HCT116 (cell line): Measurements from ENCODE around the gene COA8. TPM values are rescaled to one million over a fixed set of nuclear protein-coding genes. Genes with fewer than 3 reads are reported as not detected.

Source experiments
- ATAC-seq: fragments of 200-7000 bp; cut with Tn5 transposase; 2 replicates; pipeline ENCODE4 v1.9.1; 2020; ENCODE audit warnings: mild to moderate bottlenecking, moderate library complexity
- BruUV-seq: library from RNA; stranded (reverse); fragments of 400-500 nt; replicated peaks from 2 replicates; lab custom pipeline; 2021; lab: Mats Ljungman, UMichigan
- CTCF ChIA-PET: fragments of 300-600 bp; sonication (Branson Sonifier 250); formaldehyde crosslinking; loops from one replicate; lab custom pipeline; 2021; ENCODE audit warnings: antibody characterized with exemption; lab: Charles Lee
- POLR2A ChIA-PET: fragments of 300-600, 350-600 bp; sonication (Branson Sonifier 250); formaldehyde crosslinking; loops from one replicate; lab custom pipeline; 2021; ENCODE audit warnings: antibody characterized with exemption; lab: Charles Lee
- RAD21 ChIA-PET, 2 experiments: fragments of 300-600 bp; sonication (Branson Sonifier 250); formaldehyde crosslinking; loops; one replicate each; lab custom pipeline; 2023; ENCODE audit warnings: low total read pairs in 2 of 2; ENCODE audit not compliant: uncharacterized antibody in 2 of 2, unreplicated experiment in 2 of 2, low non-redundant PET in 1 of 2; lab: Charles Lee
- DNase-seq: peaks from one replicate; pipeline ENCODE4 v3.0.0-alpha.2; 2010; ENCODE audit warnings: low read depth, low spot score
- H2AFZ ChIP-seq: fragments of 200-600 bp; shearing (Covaris generic), sonication (generic); 2 replicates; pipeline ENCODE4 v1.6.1; 2017; ENCODE audit warnings: low read depth, mixed run types, mixed read lengths, antibody characterized with exemption, low read length; ENCODE audit not compliant: poor library complexity, severe bottlenecking
- H3K27ac ChIP-seq: 2 replicates; pipeline ENCODE4 v1.5.1; 2012; ENCODE audit warnings: low read depth, low read length
- H3K27me3 ChIP-seq: fragments of 200-600 bp; sonication (generic); 2 replicates; pipeline ENCODE4 v1.6.1; 2016; ENCODE audit warnings: mixed run types, low read length, mixed read lengths; ENCODE audit not compliant: insufficient read depth
- H3K36me3 ChIP-seq, 2 experiments: fragments of 200-500 bp in 1 of 2; fragments of 200-600 bp in 1 of 2; sonication (Bioruptor generic) in 1 of 2; sonication (generic) in 1 of 2; 2 replicates each; pipeline versions ENCODE4 v1.5.1 to v1.6.1; 2014 to 2016; ENCODE audit warnings: low read length in 2 of 2, inconsistent platforms in 1 of 2, mixed read lengths in 1 of 2, mixed run types in 1 of 2; ENCODE audit not compliant: insufficient read depth in 2 of 2, control insufficient read depth in 1 of 2
- H3K4me1 ChIP-seq, 2 experiments: fragments of 200-600 bp in 1 of 2; sonication (generic) in 1 of 2; 2 replicates each; pipeline versions ENCODE4 v1.5.1 to v1.6.1; 2012 to 2017; ENCODE audit warnings: low read length in 2 of 2, inconsistent platforms in 1 of 2, mild to moderate bottlenecking in 1 of 2, mixed read lengths in 1 of 2, mixed run types in 1 of 2, moderate library complexity in 1 of 2; ENCODE audit not compliant: insufficient read depth in 2 of 2, control insufficient read depth in 1 of 2
- H3K4me2 ChIP-seq: fragments of 200-600 bp; sonication (generic); 2 replicates; pipeline ENCODE4 v1.6.1; 2017; ENCODE audit warnings: mixed run types, low read length, mixed read lengths
- H3K4me3 ChIP-seq, 2 experiments: fragments of 200-600 bp in 1 of 2; sonication (generic) in 1 of 2; replicated peaks in 1 of 2; 2 replicates each; pipeline ENCODE4 v1.5.1; 2011 to 2016; ENCODE audit warnings: low read length in 2 of 2, control low read depth in 1 of 2, low read depth in 1 of 2, mild to moderate bottlenecking in 1 of 2, mixed read lengths in 1 of 2, mixed run types in 1 of 2
- H3K79me2 ChIP-seq: fragments of 200-600 bp; sonication (generic); 2 replicates; pipeline ENCODE4 v1.6.1; 2017; ENCODE audit warnings: mild to moderate bottlenecking, mixed run types, low read length, moderate library complexity, mixed read lengths; ENCODE audit not compliant: insufficient read depth
- H3K9ac ChIP-seq: fragments of 200-600 bp; sonication (generic); 2 replicates; pipeline ENCODE4 v1.6.1; 2016; ENCODE audit warnings: low read length, mixed read lengths
- H3K9me2 ChIP-seq: fragments of 200-600 bp; sonication (generic), shearing (Covaris generic); 2 replicates; pipeline ENCODE4 v1.6.1; 2017; ENCODE audit warnings: mixed run types, mild to moderate bottlenecking, moderate library complexity; ENCODE audit not compliant: insufficient read depth
- H3K9me3 ChIP-seq, 2 experiments: fragments of 200-500 bp in 1 of 2; fragments of 200-600 bp in 1 of 2; sonication (Bioruptor generic) in 1 of 2; sonication (generic) in 1 of 2; 2 replicates each; pipeline ENCODE4 v1.6.1; 2014 to 2017; ENCODE audit warnings: low read length in 2 of 2, mixed read lengths in 2 of 2, inconsistent platforms in 1 of 2, low read depth in 1 of 2, mild to moderate bottlenecking in 1 of 2, mixed run types in 1 of 2, moderate library complexity in 1 of 2; ENCODE audit not compliant: control insufficient read depth in 1 of 2, insufficient read depth in 1 of 2
- H4K20me1 ChIP-seq: fragments of 200-600 bp; sonication (generic), shearing (Covaris generic); 2 replicates; pipeline ENCODE4 v1.6.1; 2017; ENCODE audit warnings: mixed run types, mild to moderate bottlenecking, moderate library complexity; ENCODE audit not compliant: insufficient read depth
- ATF3 ChIP-seq: IDR thresholded peaks from 2 replicates; pipeline ENCODE4 v1.6.1; 2012
- CBX3 ChIP-seq: IDR thresholded peaks from 2 replicates; pipeline ENCODE4 v1.6.1; 2012; ENCODE audit warnings: low read depth
- CTCF ChIP-seq, 3 experiments: fragments of 200-600 bp in 1 of 3; sonication (generic) in 1 of 3; IDR thresholded peaks in 2 of 3; conservative IDR thresholded peaks in 1 of 3; 2 replicates each; pipeline ENCODE4 v1.5.1; 2012 to 2017; ENCODE audit warnings: low read depth in 2 of 3, low read length in 2 of 3, antibody characterized with exemption in 1 of 3, borderline replicate concordance in 1 of 3, control low read depth in 1 of 3, mild to moderate bottlenecking in 1 of 3, mixed read lengths in 1 of 3, mixed run types in 1 of 3, moderate library complexity in 1 of 3; ENCODE audit not compliant: insufficient read depth in 1 of 3
- EGR1 ChIP-seq: IDR thresholded peaks from 2 replicates; pipeline ENCODE4 v1.6.1; 2012; ENCODE audit warnings: low read depth
- ELF1 ChIP-seq: IDR thresholded peaks from 2 replicates; pipeline ENCODE4 v1.6.1; 2012; ENCODE audit warnings: low read depth, borderline replicate concordance
- EZH2 ChIP-seq: fragments of 200-600 bp; sonication (generic); IDR thresholded peaks from 2 replicates; pipeline ENCODE4 v1.6.1; 2017; ENCODE audit warnings: antibody characterized with exemption, mixed run types
- FOSL1 ChIP-seq: IDR thresholded peaks from 2 replicates; pipeline ENCODE4 v1.6.1; 2012; ENCODE audit warnings: low read depth
- POLR2A ChIP-seq: IDR thresholded peaks from 2 replicates; pipeline ENCODE4 v1.7.0; 2011; ENCODE audit warnings: borderline replicate concordance; ENCODE audit not compliant: insufficient read depth, insufficient read length; ENCODE audit errors: extremely low read depth
- POLR2AphosphoS5 ChIP-seq: IDR thresholded peaks from 2 replicates; pipeline ENCODE4 v1.6.1; 2011; ENCODE audit warnings: mild to moderate bottlenecking, low read depth, low read length, moderate library complexity
- RAD21 ChIP-seq: IDR thresholded peaks from 2 replicates; pipeline ENCODE4 v1.6.1; 2012; ENCODE audit warnings: low read depth, mild to moderate bottlenecking
- SIN3A ChIP-seq: IDR thresholded peaks from 2 replicates; pipeline ENCODE4 v1.6.1; 2012; ENCODE audit warnings: low read depth
- SP1 ChIP-seq: IDR thresholded peaks from 2 replicates; pipeline ENCODE4 v1.6.1; 2012; ENCODE audit warnings: low read depth
- SRF ChIP-seq: IDR thresholded peaks from 2 replicates; pipeline ENCODE4 v1.6.1; 2012; ENCODE audit warnings: low read depth
- TCF7L2 ChIP-seq: IDR thresholded peaks from 2 replicates; pipeline ENCODE4 v1.7.0; 2011; ENCODE audit warnings: borderline replicate concordance, inconsistent platforms; ENCODE audit not compliant: insufficient read depth, insufficient read length; ENCODE audit errors: extremely low read depth
- ZFX ChIP-seq: fragments of 450-650 bp; IDR thresholded peaks from 2 replicates; pipeline ENCODE4 v1.6.1; 2017
- ZNF274 ChIP-seq: fragments of 200-500 bp; sonication (Bioruptor generic); IDR thresholded peaks from 2 replicates; pipeline ENCODE4 v1.6.1; 2014; ENCODE audit warnings: mild to moderate bottlenecking, low read depth, low read length, inconsistent platforms
- intact Hi-C: fragments of 100-400 bp; cut with micrococcal nuclease; formaldehyde crosslinking; loops from 2 replicates; pipeline ENCODE4 v1.10.0; 2022
- total RNA-seq: library from RNA; stranded (reverse); gene quantifications from one replicate; pipeline ENCODE4 v1.2.1, GENCODE V29; 2021; ENCODE audit not compliant: unreplicated experiment
- TF ChIP-seq, protein P1 (sequence below): IDR thresholded peaks from 2 replicates; pipeline ENCODE4 v1.6.1; 2012
- TF ChIP-seq, protein P2 (sequence below): IDR thresholded peaks from 2 replicates; pipeline ENCODE4 v1.6.1; 2011; ENCODE audit warnings: mild to moderate bottlenecking, low read length, moderate library complexity; ENCODE audit not compliant: insufficient replicate concordance; ENCODE audit errors: extremely low read depth

COA8 gene
- total RNA-seq, 1 experiment from 2014 or later, result 29.4 TPM

DNA sequence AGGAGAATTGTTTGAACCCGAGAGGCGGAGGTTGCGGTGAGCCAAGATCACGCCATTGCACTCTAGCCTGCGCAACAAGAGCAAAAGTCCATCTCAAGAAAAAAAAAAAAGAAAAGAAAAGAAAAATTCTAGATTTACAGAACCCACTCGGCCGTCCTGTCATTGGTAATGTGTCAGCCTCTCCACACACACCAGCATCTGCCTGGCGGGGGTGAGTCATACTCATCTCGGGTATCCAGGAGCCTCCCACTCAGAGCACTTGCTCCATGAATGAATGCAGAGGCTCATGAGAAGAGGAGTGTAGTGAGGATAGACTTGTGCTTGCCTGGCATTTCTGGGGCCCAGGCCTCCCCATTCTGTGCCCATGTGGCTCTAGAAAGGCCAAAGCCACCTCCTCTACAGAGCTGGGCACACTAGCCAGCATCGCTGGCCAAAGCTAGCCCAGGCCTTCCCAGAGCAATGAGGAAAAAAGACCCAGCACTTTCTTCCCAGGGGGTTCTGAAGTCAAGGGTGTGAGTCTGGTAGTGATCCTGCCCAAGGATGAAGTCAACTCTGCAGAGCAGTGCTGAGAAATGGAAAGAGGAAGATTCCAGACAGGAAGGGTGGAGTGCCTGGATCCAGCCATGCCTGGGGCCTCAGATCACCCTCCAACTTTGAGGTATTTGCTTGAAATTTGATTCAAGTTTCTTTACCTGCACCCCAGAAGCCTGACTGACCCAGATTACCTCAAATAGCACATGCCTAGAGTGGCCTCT lies 35.0 kb downstream of the COA8 start (continued):
- no peak for TF ChIP-seq CTCF (IDR thresholded peaks at IDR 0.05 in 2 of 3, conservative IDR thresholded peaks at IDR 0.05 in 1 of 3; ENCODE audit: borderline replicate concordance in 1 of 3, insufficient read depth in 1 of 3, low read depth in 2 of 3, low read length in 2 of 3)
- no peak for TF ChIP-seq ATF3

GRCh38 chr14:103600503-103600902 lies 37.7 kb downstream of the COA8 start:
- H3K27ac ChIP-seq, result no peak overlapping the region
- H3K79me2 ChIP-seq, result no peaks in the 10 kb centered on the region
- H3K9me2 ChIP-seq, result no peaks in the 10 kb centered on the region
- no peak for TF ChIP-seq ELF1
- TF ChIP-seq, protein P1, sequence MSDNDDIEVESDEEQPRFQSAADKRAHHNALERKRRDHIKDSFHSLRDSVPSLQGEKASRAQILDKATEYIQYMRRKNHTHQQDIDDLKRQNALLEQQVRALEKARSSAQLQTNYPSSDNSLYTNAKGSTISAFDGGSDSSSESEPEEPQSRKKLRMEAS, result no peak
- TF ChIP-seq ZFX, result no peak
- no peak for TF ChIP-seq CBX3
- TF ChIP-seq FOSL1, result no peak
- no peak for TF ChIP-seq POLR2A
- no peak for TF ChIP-seq TCF7L2
- TF ChIP-seq SIN3A, result no peak
- TF ChIP-seq CTCF (IDR thresholded peaks at IDR 0.05 in 2 of 3, conservative IDR thresholded peaks at IDR 0.05 in 1 of 3; ENCODE audit: borderline replicate concordance in 1 of 3, insufficient read depth in 1 of 3, low read depth in 2 of 3, low read length in 2 of 3), result no peak
- no peak for TF ChIP-seq RAD21
- TF ChIP-seq EGR1, result no peak
- TF ChIP-seq, protein P2, sequence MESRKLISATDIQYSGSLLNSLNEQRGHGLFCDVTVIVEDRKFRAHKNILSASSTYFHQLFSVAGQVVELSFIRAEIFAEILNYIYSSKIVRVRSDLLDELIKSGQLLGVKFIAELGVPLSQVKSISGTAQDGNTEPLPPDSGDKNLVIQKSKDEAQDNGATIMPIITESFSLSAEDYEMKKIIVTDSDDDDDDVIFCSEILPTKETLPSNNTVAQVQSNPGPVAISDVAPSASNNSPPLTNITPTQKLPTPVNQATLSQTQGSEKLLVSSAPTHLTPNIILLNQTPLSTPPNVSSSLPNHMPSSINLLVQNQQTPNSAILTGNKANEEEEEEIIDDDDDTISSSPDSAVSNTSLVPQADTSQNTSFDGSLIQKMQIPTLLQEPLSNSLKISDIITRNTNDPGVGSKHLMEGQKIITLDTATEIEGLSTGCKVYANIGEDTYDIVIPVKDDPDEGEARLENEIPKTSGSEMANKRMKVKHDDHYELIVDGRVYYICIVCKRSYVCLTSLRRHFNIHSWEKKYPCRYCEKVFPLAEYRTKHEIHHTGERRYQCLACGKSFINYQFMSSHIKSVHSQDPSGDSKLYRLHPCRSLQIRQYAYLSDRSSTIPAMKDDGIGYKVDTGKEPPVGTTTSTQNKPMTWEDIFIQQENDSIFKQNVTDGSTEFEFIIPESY, result no peak
- TF ChIP-seq POLR2AphosphoS5, result no peak
- no peak for TF ChIP-seq SRF
- TF ChIP-seq EZH2, result no peak
- no peak for TF ChIP-seq SP1
- TF ChIP-seq ZNF274, result no peak
- TF ChIP-seq, all 23 proteins: peak for 0
- no peak for ATAC-seq
- no peaks in the 10 kb centered on the region for H3K27me3 ChIP-seq
- no peak overlapping the region for H2AFZ ChIP-seq
- ChIA-PET CTCF (no interaction called here), RAD21 (no interaction called here), POLR2A (no interaction called here)
- peaks cover 12 to 13% of the 10 kb centered on the region in 2 experiments for H3K4me1 ChIP-seq
- no peaks in the 10 kb centered on the region for H3K36me3 ChIP-seq
- no peak for DNase-seq
- H3K4me2 ChIP-seq, result no peak overlapping the region
- BruUV-seq, result no TSS peak
- H3K4me3 ChIP-seq, result no peak overlapping the region
- no peak overlapping the region for H3K9ac ChIP-seq
- H4K20me1 ChIP-seq, result no peaks in the 10 kb centered on the region
- intact Hi-C loops, result no loop called here
- no peaks in the 10 kb centered on the region for H3K9me3 ChIP-seq
